Left cardiac atrium (tissue), 4 donors: ENCODE data around the gene SLAMF8. TPM values are rescaled to one million over a fixed set of nuclear protein-coding genes. Genes with fewer than 3 reads are reported as not detected.
A peak's percentile ranks its signal among the peaks of the same experiment; 100 is the strongest.

Source experiments
- ATAC-seq, 2 donors: fragments of 200-7000 bp; cut with Tn5 transposase; one replicate each; pipeline ENCODE4 v1.9.1; 2020; ENCODE audit warnings: mild to moderate bottlenecking in 2 of 2, moderate library complexity in 2 of 2
- DNase-seq: peaks from one replicate; pipeline ENCODE4 v3.0.0-alpha.2; 2020
- intact Hi-C, 2 donors: fragments of 100-400 bp; cut with DNase I; formaldehyde crosslinking; loops; one replicate each; pipeline versions ENCODE4 v1.14.1 to v1.15.1; 2022 to 2023
- total RNA-seq, 2 donors: library from RNA; stranded (reverse); fragmentation: NEBNext Ultra II Directional; extraction: Animal tissue kit (Norgen Biotek cat#: 25700); gene quantifications; one replicate each; pipeline ENCODE4 v1.2.1, GENCODE V29; 2021
- donor health status: DM: no; HTN: yes; CAD: no.
- donor health status: DM: no; HTN: yes; CAD: no; lungs with severe emphysema.
- donor health status: DM: yes; HTN: yes; CAD: no.
- donor health status: Dilated cardiomyopathy.

SLAMF8 gene
- total RNA-seq, 2 donors from 2014 or later: 2.4 to 4.4 TPM

GRCh38 chr1:159862557-159862956 lies 35.9 kb downstream of the SLAMF8 start, which contains the start of gene VSIG8:
Gene VSIG8, minus strand, starts transcription at chr1:159862657. Its CDS starts 136 bp downstream, at chr1:159862521.
- ATAC-seq (no peak), DNase-seq (no peak)
- intact Hi-C loops: no loop called here

- intact Hi-C loops: no loop called here
- no peak for DNase-seq
- ATAC-seq: no peak
These were observed 37.6 kb downstream of the SLAMF8 start for GRCh38 chr1:159864262-159864661.

GRCh38 chr1:159866066-159866465 lies 39.4 kb downstream of the SLAMF8 start:
- ATAC-seq (no peak), DNase-seq (no peak)
- intact Hi-C loops: no loop called here

- intact Hi-C loops: no loop called here
- DNase-seq: no peak
- no peak for ATAC-seq
These were observed 40.4 kb downstream of the SLAMF8 start for GRCh38 chr1:159866905-159867663.

- intact Hi-C loops: no loop called here
- peak; percentile 82 to 83 for ATAC-seq
- DNase-seq: no peak
These were observed 41.0 kb downstream of the SLAMF8 start for GRCh38 chr1:159867664-159868026.

- ATAC-seq (no peak), DNase-seq (no peak)
- intact Hi-C loops: no loop called here
These were observed 42.1 kb downstream of the SLAMF8 start for GRCh38 chr1:159868766-159869165.

GRCh38 chr1:159869173-159869572 lies 42.5 kb downstream of the SLAMF8 start:
- ATAC-seq (no peak), DNase-seq (no peak)
- intact Hi-C loops: no loop called here

GRCh38 chr1:159869607-159870006 lies 42.9 kb downstream of the SLAMF8 start:
- ATAC-seq: no peak
- no peak for DNase-seq
- intact Hi-C loops: no loop called here

GRCh38 chr1:159870704-159871103 lies 44.0 kb downstream of the SLAMF8 start:
- DNase-seq (no peak), ATAC-seq (no peak)
- intact Hi-C loops: no loop called here

- intact Hi-C loops: no loop called here
- DNase-seq (no peak), ATAC-seq (no peak)
These were observed 46.2 kb downstream of the SLAMF8 start for GRCh38 chr1:159872891-159873290.

GRCh38 chr1:159873530-159874143 lies 47.0 kb downstream of the SLAMF8 start:
- ATAC-seq: no peak
- DNase-seq: no peak
- intact Hi-C loops: no loop called here

- no peak for DNase-seq
- intact Hi-C loops: no loop called here
- no peak for ATAC-seq
These were observed 51.2 kb downstream of the SLAMF8 start for GRCh38 chr1:159877695-159878444.

GRCh38 chr1:159879136-159879535 lies 52.5 kb downstream of the SLAMF8 start:
- no peak for ATAC-seq
- no peak for DNase-seq
- intact Hi-C loops: no loop called here

GRCh38 chr1:159879977-159880376 lies 53.3 kb downstream of the SLAMF8 start:
- DNase-seq: no peak
- ATAC-seq: peak in 1 of 2 donors; percentile 37
- intact Hi-C loops: no loop called here

GRCh38 chr1:159880430-159880829 lies 53.8 kb downstream of the SLAMF8 start:
- ATAC-seq (no peak), DNase-seq (no peak)
- intact Hi-C loops: no loop called here

- ATAC-seq: peak; percentile 44 to 93
- DNase-seq: peak; percentile 77
- intact Hi-C loops: no loop called here
These were observed 55.2 kb downstream of the SLAMF8 start for GRCh38 chr1:159881622-159882526.

GRCh38 chr1:159882527-159882862 lies 55.8 kb downstream of the SLAMF8 start:
- intact Hi-C loops: no loop called here
- no peak for ATAC-seq
- no peak for DNase-seq

- ATAC-seq (no peak), DNase-seq (no peak)
- intact Hi-C loops: no loop called here
These were observed 56.5 kb downstream of the SLAMF8 start for GRCh38 chr1:159883134-159883533.

- intact Hi-C loops: no loop called here
- DNase-seq (no peak), ATAC-seq (no peak)
These were observed 57.6 kb downstream of the SLAMF8 start for GRCh38 chr1:159884296-159884695.
